ENCODE measurements around the gene RRP9. TPM values are rescaled to one million over a fixed set of nuclear protein-coding genes. Genes with fewer than 3 reads are reported as not detected.

RRP9 gene
- polyA plus RNA-seq, 1 donor from 2014 or later, result 26.8 TPM

- TF ChIP-seq MXI1 (conservative IDR thresholded peaks at IDR 0.05; ENCODE audit: poor library complexity, severe bottlenecking) (no peak), EP300 (conservative IDR thresholded peaks at IDR 0.05; ENCODE audit: poor library complexity, severe bottlenecking) (no peak), RAD21 (conservative IDR thresholded peaks at IDR 0.05) (no peak), SMC3 (conservative IDR thresholded peaks at IDR 0.05; ENCODE audit: poor library complexity) (no peak), EZH2 (IDR thresholded peaks at IDR 0.05; ENCODE audit: borderline replicate concordance, insufficient read depth, low read length, poor library complexity, severe bottlenecking) (no peak)
- H4K20me1 ChIP-seq (ENCODE audit: insufficient read depth), result no peaks in the 10 kb centered on the region
These were observed 2.8 kb upstream of the RRP9 start for GRCh38 chr3:51944451-51945021.

DNA sequence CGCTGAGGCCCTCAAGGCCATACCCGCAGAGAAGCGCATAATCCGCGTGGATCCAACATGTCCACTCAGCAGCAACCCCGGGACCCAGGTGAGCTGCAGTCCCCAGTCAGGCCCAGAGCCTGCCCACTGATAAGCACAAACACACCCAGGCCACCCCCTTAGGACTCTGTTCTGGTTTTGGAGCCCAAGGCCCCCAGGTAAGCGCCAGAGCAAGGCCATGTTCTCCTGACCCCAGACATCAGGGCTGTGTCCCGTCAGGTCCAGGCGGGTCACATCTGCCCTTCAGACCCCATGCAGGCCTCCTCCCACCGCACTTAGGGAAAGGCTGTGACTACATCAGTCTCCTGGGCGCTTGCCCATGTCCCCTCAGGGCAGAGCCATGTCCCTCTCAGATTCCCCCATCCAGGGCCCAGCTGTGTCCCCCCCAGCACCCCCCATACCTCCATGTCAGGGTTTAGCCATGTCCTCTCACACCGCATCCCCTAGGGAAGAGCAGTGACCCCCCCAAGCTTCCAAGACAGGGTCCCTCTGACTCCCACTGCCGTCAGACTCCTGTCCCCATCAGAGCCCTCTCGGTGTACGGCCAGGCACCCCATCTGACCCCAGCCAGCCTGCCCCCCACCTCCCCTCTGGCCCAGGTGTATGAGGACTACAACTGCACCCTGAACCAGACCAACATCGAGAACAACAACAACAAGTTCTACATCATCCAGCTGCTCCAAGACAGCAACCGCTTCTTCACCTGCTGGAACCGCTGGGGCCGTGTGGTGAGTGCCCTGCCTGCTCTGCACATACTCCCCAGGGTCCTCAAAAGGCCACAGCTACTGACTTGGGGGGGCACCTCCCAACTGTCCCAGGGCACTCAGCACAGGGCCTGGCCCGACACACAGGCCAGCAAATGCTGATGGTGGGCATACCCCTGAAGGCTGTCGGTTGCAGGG lies 2.0 kb upstream of the RRP9 start:
- Histone ChIP-seq H3K4me3 (ENCODE audit: low read length) (no peak overlapping the region), H3K27me3 (ENCODE audit: insufficient read depth, low read depth, low read length) (no peaks in the 10 kb centered on the region), H3F3A (ENCODE audit: insufficient read depth, low read length, poor library complexity, severe bottlenecking) (no peaks in the 10 kb centered on the region), H3K79me2 (replicated peaks; ENCODE audit: insufficient read depth, low read length) (no peaks in the 10 kb centered on the region), H3K4me2 (ENCODE audit: low read length) (no peak overlapping the region), H3K27ac (ENCODE audit: low read length) (no peak overlapping the region), H3K36me3 (ENCODE audit: insufficient read depth, low read length) (no peaks in the 10 kb centered on the region), H3K9me3 (ENCODE audit: low read length) (no peaks in the 10 kb centered on the region), H3K9ac (ENCODE audit: low read length) (no peak overlapping the region), H2AFZ (ENCODE audit: low read depth, low read length) (no peak overlapping the region), H3K9me2 (ENCODE audit: insufficient read depth, low read length) (no peaks in the 10 kb centered on the region), H4K20me1 (ENCODE audit: insufficient read depth) (no peaks in the 10 kb centered on the region)
- no peak for TF ChIP-seq CTCF (IDR thresholded peaks at IDR 0.05; ENCODE audit: poor library complexity, severe bottlenecking)
- no peak for TF ChIP-seq POLR2AphosphoS5 (IDR thresholded peaks at IDR 0.05)
- no peak for TF ChIP-seq MXI1 (conservative IDR thresholded peaks at IDR 0.05; ENCODE audit: poor library complexity, severe bottlenecking)
- TF ChIP-seq RAD21 (conservative IDR thresholded peaks at IDR 0.05), result no peak
- no peak for TF ChIP-seq SMC3 (conservative IDR thresholded peaks at IDR 0.05; ENCODE audit: poor library complexity)
- TF ChIP-seq TAF1 (IDR thresholded peaks at IDR 0.05; ENCODE audit: low read depth), result no peak
- TF ChIP-seq EZH2 (IDR thresholded peaks at IDR 0.05; ENCODE audit: borderline replicate concordance, insufficient read depth, low read length, poor library complexity, severe bottlenecking), result no peak
- TF ChIP-seq REST (IDR thresholded peaks at IDR 0.05; ENCODE audit: borderline replicate concordance), result no peak
- no peak for TF ChIP-seq EP300 (conservative IDR thresholded peaks at IDR 0.05; ENCODE audit: poor library complexity, severe bottlenecking)

More at GRCh38 chr3:51944451-51945021, 2.8 kb upstream of the RRP9 start:
- Histone ChIP-seq H3F3A (ENCODE audit: insufficient read depth, low read length, poor library complexity, severe bottlenecking) (no peaks in the 10 kb centered on the region), H3K27ac (ENCODE audit: low read length) (no peak overlapping the region), H3K9me2 (ENCODE audit: insufficient read depth, low read length) (no peaks in the 10 kb centered on the region), H3K4me2 (ENCODE audit: low read length) (no peak overlapping the region), H3K9ac (ENCODE audit: low read length) (no peak overlapping the region), H3K27me3 (ENCODE audit: insufficient read depth, low read depth, low read length) (no peaks in the 10 kb centered on the region), H3K4me3 (ENCODE audit: low read length) (no peak overlapping the region), H3K36me3 (ENCODE audit: insufficient read depth, low read length) (no peaks in the 10 kb centered on the region), H3K9me3 (ENCODE audit: low read length) (no peaks in the 10 kb centered on the region), H2AFZ (ENCODE audit: low read depth, low read length) (no peak overlapping the region), H3K79me2 (replicated peaks; ENCODE audit: insufficient read depth, low read length) (no peaks in the 10 kb centered on the region)
